ENCODE results near the gene ZNF135.

Gene ZNF135

GRCh38 chr19:58063712-58064111 lies 4.6 kb downstream of the ZNF135 start:
- no peak for TF ChIP-seq CTCF (IDR thresholded peaks at IDR 0.05; ENCODE audit: low read depth, low read length)
- Histone ChIP-seq H3K4me3 (ENCODE audit: low read depth, low read length) (no peak overlapping the region), H3K4me1 (no peaks in the 10 kb centered on the region), H3K36me3 (no peaks in the 10 kb centered on the region; the same call in 1 of the 2 replicates), H3K27me3 (no peaks in the 10 kb centered on the region), H3K9me3 (peaks cover 12% of the 10 kb centered on the region; the same call in 1 of the 2 replicates)
- no peak for DNase-seq

GRCh38 chr19:58067240-58067912 lies 8.3 kb downstream of the ZNF135 start:
- no peak for TF ChIP-seq CTCF (IDR thresholded peaks at IDR 0.05; ENCODE audit: low read depth, low read length)
- H3K4me3 ChIP-seq (ENCODE audit: low read depth, low read length) = no peak overlapping the region

GRCh38 chr19:58079792-58080191 lies 20.7 kb downstream of the ZNF135 start:
- no peaks in the 10 kb centered on the region for H3K27me3 ChIP-seq
- no peaks in the 10 kb centered on the region for H3K4me1 ChIP-seq
- no peak overlapping the region for H3K4me3 ChIP-seq (ENCODE audit: low read depth, low read length)
- no peak for TF ChIP-seq CTCF (IDR thresholded peaks at IDR 0.05; ENCODE audit: low read depth, low read length)
- no peaks in the 10 kb centered on the region for H3K36me3 ChIP-seq
- H3K9me3 ChIP-seq = no peaks in the 10 kb centered on the region; the same call in none of the 2 replicates
- no peak for DNase-seq

More at GRCh38 chr19:58067240-58067912, 8.3 kb downstream of the ZNF135 start:
- Histone ChIP-seq H3K9me3 (peaks cover 8% of the 10 kb centered on the region), H3K4me1 (no peaks in the 10 kb centered on the region), H3K36me3 (no peaks in the 10 kb centered on the region), H3K27me3 (no peaks in the 10 kb centered on the region)
- DNase-seq = no peak

GRCh38 chr19:58083021-58083420 lies 23.9 kb downstream of the ZNF135 start:
- Histone ChIP-seq H3K27me3 (no peaks in the 10 kb centered on the region), H3K36me3 (no peaks in the 10 kb centered on the region), H3K9me3 (no peaks in the 10 kb centered on the region; the same call in none of the 2 replicates), H3K4me3 (ENCODE audit: low read depth, low read length) (no peak overlapping the region), H3K4me1 (no peaks in the 10 kb centered on the region)
- DNase-seq = no peak
- no peak for TF ChIP-seq CTCF (IDR thresholded peaks at IDR 0.05; ENCODE audit: low read depth, low read length)

GRCh38 chr19:58084596-58085347 lies 25.7 kb downstream of the ZNF135 start:
- no peak for TF ChIP-seq CTCF (IDR thresholded peaks at IDR 0.05; ENCODE audit: low read depth, low read length)
- H3K27me3 ChIP-seq = no peaks in the 10 kb centered on the region
- no peaks in the 10 kb centered on the region for H3K36me3 ChIP-seq
- H3K4me1 ChIP-seq = no peaks in the 10 kb centered on the region
- H3K9me3 ChIP-seq = peaks cover 2% of the 10 kb centered on the region
- no peak for DNase-seq
- no peak overlapping the region for H3K4me3 ChIP-seq (ENCODE audit: low read depth, low read length)

- no peak for TF ChIP-seq CTCF (IDR thresholded peaks at IDR 0.05; ENCODE audit: low read depth, low read length)
- no peak overlapping the region for H3K4me3 ChIP-seq (ENCODE audit: low read depth, low read length)
- H3K9me3 ChIP-seq = peaks cover 4% of the 10 kb centered on the region
- no peaks in the 10 kb centered on the region for H3K27me3 ChIP-seq
- no peak for DNase-seq
- H3K4me1 ChIP-seq = no peaks in the 10 kb centered on the region
- no peaks in the 10 kb centered on the region for H3K36me3 ChIP-seq
Observed at GRCh38 chr19:58085348-58085875, 26.3 kb downstream of the ZNF135 start.
